NCI-H774 (cell line): ENCODE results near the gene FUNDC2.

Experiments used
- DNase-seq: peaks from one replicate; lab custom pipeline; 2025; lab: John Stamatoyannopoulos, UW

Gene FUNDC2

GRCh38 chrX:155023907-155024833 lies 2.5 kb upstream of the FUNDC2 start:
- DNase-seq: no peak

DNA sequence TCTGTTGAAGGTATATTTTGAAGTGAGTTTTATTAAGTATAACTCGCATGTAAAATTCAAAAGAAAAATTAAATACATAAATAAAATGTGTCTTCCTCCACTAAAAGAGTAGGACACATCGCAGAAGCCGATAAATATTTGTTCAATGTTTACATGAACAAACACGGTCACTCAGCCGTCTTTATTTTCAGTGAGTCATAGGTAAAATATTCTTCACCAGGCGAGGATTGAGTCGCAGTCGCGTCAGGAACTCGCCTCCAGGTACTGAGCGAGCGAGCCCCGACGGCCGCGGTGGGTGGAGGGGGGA lies 271 bp upstream of the FUNDC2 start:
- DNase-seq: no peak

GRCh38 chrX:155027509-155028066 lies 944 bp downstream of the FUNDC2 start:
- peak; percentile 14 for DNase-seq

DNA sequence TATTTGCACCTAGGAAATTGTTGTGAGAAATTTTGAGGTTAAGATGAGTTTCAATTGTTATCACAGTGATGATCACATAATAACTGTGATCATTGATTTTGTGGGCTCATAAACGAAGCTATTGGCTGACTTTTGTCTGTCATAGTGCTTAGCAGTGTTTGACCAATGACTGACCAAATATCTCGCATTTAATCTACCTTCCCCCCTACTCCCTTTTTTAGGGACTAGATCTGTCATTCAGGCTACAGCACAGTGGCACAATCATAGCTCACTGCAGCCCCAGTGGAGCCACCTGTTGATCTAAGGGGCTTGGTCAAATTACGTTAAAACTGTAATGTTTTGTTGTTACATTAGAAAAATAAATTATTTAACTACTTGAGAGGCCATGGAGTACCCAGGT lies 1.5 kb downstream of the FUNDC2 start:
- no peak for DNase-seq

DNA sequence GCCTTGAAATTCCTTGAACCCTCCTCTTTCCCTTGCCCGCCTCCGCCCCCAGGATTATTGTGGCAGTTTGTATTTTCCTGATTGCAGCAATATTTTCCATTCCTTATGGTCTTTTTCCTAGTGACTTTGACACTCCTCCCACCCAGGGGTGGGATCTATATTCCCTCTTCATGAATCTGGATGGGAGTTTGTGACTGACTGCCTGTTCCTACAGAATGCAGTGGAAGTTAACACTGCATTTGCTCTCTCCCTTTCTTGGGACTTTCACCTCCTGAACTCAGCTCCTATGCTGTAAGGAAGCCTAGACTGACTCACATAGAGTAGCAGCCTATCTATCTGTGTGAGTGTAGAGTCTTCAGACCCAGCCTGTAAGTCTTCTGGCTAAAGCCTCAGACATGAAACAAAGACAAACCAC lies 2.2 kb downstream of the FUNDC2 start:
- no peak for DNase-seq

DNA sequence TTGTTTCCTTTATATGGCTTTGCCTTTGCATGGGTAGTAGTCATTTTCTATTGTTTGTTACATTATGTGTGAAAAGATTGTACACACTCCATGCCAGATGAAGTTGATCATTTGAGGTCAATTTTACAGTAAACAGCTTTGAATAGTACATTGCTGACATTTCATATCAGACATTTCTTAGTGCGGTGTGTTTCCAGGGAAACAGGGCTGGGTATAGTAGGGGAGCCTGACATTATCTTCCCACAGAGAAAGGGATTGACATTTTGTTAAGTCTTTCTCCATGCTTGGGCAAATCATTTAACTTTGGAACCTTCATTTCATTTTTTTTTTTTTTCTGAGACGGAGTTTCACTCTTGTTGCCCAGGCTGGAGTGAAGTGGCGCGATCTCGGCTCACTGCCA lies 5.0 kb downstream of the FUNDC2 start:
- DNase-seq: no peak

- no peak for DNase-seq
Measured at GRCh38 chrX:155035688-155036087, 9.0 kb downstream of the FUNDC2 start.

- no peak for DNase-seq
Measured at GRCh38 chrX:155046129-155046810, 19.6 kb downstream of the FUNDC2 start.

- no peak for DNase-seq
Measured at GRCh38 chrX:155046811-155047528, 20.3 kb downstream of the FUNDC2 start.

- no peak for DNase-seq
Measured at GRCh38 chrX:155048977-155049619, 22.5 kb downstream of the FUNDC2 start.

GRCh38 chrX:155052738-155053498 lies 26.3 kb downstream of the FUNDC2 start:
- DNase-seq: no peak

DNA sequence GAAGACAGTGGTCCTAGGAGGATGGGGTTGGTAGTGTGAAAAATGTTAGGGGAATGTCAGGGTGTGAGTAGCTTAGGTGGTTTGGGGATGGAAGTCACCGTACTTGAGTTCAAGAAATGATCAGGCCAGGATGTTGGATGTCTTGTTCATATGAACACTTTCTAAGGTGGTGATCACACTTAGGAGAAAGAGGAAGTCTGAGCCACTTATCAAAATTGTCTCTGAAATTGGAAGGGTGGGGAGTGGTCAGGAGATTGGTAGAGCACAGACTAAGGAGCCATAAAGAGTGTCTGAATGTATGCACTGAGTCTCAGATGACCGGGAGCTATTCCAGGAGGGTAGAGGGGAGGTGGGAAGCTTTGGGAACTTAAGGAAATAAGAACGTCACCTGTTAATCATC lies 27.0 kb downstream of the FUNDC2 start:
- DNase-seq: no peak

- no peak for DNase-seq
Measured at GRCh38 chrX:155054255-155054654, 27.6 kb downstream of the FUNDC2 start.

GRCh38 chrX:155055494-155055893 lies 28.9 kb downstream of the FUNDC2 start:
- no peak for DNase-seq

DNA sequence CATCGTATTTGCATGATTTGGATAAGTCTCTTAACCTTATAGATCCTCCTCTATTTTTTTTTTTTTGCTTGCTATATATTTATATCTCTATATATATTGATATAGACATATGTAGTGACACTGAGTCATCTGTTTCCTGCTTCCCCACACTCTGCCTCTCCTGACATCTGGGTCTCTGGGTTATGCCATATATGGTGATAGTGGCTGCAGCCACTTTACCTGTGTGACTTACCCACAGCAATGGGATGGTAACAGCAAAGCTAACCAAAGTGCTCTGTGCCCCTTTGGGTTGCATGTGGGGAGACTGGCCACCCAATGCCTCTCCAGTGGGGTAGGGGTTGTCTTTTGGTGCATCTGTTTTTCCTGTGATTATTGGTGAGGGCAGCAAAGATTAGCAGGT lies 29.8 kb downstream of the FUNDC2 start:
- no peak for DNase-seq

GRCh38 chrX:155056877-155057792 lies 30.5 kb downstream of the FUNDC2 start:
- DNase-seq: peak; percentile 52

- DNase-seq: no peak
Measured at GRCh38 chrX:155061760-155062159, 35.1 kb downstream of the FUNDC2 start.

DNA sequence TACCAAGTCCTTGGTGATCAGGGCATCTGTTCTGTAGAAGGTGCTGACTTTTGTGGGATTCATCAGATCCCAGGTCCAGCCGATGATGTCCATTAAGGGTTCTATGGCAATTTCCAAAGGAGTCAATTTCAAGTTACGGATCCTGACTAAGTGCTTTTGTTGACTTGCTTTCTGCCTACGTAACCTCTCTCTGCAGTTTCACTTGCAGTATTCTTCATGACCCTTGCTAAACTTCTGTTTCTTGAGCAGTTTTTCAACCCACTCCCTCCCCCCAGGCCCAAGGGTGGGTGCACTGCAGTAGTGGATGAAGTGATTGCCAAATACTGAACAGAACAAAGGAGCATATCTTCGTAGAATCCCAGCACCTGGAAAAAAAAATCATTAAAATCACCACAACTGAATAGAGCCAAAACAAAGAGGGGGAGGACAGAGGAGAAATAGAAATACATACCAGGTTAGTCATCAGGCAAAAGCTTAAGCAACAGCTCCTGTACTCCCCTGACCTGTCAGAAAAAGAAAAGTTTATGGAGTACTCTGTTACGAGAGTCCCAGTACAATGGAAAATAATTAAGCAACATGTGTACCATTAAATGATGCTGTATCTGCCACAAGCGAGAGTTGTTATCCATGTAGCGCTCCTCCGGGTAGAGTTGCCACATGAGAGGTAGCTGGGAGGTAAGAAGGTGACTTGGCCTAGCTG lies 38.5 kb downstream of the FUNDC2 start:
- DNase-seq: no peak

DNA sequence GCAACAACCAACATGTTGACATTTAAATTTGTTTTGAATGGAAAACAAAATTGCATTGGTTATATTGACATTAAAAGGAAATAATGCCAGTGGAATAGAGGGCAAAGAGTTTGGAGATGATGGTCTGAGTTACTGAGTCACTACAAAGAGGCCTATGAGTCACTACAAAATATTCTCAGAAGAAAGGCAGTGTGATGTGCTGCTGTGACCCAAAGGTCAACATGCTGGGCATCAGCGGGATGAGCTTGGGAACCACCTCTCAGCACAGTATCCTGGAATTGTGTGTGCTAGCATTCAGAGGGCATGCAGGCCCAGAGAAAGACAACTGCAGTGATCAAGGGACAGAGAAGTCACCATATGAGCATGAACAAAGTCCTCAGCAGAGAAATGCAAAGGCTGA lies 41.5 kb downstream of the FUNDC2 start:
- no peak for DNase-seq

DNA sequence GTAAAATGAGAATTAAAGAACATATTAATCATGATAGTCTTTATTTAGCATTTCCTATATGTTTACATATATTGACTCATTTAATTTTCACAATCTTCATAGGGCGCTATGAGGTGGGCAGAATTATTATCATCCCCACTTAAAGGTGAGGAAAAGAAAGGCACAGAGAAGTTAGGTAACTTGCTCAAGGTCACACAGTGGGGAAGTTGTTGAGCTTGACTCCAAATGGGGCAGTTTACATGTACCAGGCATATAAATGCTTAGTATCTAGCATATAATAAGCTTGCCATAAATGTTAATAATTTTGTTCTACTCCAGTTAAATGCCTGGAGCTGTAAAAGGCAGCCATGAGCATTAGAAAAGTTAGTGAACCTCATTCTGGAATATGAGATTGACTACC lies 42.8 kb downstream of the FUNDC2 start:
- no peak for DNase-seq
